Astrocyte of the cerebellum (primary cell): Measurements from ENCODE around the gene FBXL7.

Experiments
- DNase-seq: peaks from one replicate; pipeline ENCODE4 v3.0.0-alpha.2; 2011; ENCODE audit warnings: low read depth
- H3K4me3 ChIP-seq: 2 replicates; pipeline ENCODE4 v1.5.1; 2011; ENCODE audit warnings: mild to moderate bottlenecking, low read depth, low read length, moderate library complexity
- in situ Hi-C: cut with HindIII; loops from 2 replicates; pipeline ENCODE4 v1.10.0; 2017; ENCODE audit warnings: low sequenced_read_pairs
- TF ChIP-seq, protein P1 (sequence below): IDR thresholded peaks from 2 replicates; pipeline ENCODE4 v1.5.1; 2012; ENCODE audit warnings: low read length, low read depth, moderate library complexity, mild to moderate bottlenecking; ENCODE audit errors: missing control alignments

The FBXL7 gene

GRCh38 chr5:15946026-15946425, 446.0 kb downstream of the FBXL7 start:
- TF ChIP-seq, protein P1, sequence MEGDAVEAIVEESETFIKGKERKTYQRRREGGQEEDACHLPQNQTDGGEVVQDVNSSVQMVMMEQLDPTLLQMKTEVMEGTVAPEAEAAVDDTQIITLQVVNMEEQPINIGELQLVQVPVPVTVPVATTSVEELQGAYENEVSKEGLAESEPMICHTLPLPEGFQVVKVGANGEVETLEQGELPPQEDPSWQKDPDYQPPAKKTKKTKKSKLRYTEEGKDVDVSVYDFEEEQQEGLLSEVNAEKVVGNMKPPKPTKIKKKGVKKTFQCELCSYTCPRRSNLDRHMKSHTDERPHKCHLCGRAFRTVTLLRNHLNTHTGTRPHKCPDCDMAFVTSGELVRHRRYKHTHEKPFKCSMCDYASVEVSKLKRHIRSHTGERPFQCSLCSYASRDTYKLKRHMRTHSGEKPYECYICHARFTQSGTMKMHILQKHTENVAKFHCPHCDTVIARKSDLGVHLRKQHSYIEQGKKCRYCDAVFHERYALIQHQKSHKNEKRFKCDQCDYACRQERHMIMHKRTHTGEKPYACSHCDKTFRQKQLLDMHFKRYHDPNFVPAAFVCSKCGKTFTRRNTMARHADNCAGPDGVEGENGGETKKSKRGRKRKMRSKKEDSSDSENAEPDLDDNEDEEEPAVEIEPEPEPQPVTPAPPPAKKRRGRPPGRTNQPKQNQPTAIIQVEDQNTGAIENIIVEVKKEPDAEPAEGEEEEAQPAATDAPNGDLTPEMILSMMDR = no peak
- no peak for DNase-seq
- H3K4me3 ChIP-seq = no peak overlapping the region
- in situ Hi-C loops = no loop called here

DNA sequence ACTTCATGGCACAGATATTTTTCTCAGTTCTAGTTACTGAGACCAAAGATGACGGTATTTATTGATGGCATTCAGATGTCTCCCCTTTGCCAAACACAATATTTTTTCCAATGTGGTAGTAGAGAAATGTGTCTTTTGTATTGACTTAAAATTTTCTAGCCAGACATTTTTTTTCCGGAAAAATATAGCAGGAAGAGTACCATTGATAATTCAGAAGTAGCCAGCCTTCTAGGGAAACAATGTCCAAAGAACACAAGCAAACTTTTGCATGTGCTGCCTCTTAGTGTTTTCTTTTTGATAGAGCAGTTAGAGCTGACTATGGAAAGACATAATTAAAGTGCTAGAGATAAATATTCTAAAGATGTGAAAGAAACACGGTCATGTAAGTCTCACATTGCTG, 448.2 kb downstream of the FBXL7 start:
- TF ChIP-seq, protein P1 = no peak
- no peak for DNase-seq
- no peak overlapping the region for H3K4me3 ChIP-seq
- in situ Hi-C loops = no loop called here

GRCh38 chr5:15951126-15951525, 451.1 kb downstream of the FBXL7 start:
- in situ Hi-C loops = no loop called here
- TF ChIP-seq, protein P1 = no peak
- DNase-seq = no peak
- no peak overlapping the region for H3K4me3 ChIP-seq

- no peak overlapping the region for H3K4me3 ChIP-seq
- DNase-seq = no peak
- in situ Hi-C loops = no loop called here
- TF ChIP-seq, protein P1 = no peak
Measured at GRCh38 chr5:15951550-15951949, 451.6 kb downstream of the FBXL7 start.

DNA sequence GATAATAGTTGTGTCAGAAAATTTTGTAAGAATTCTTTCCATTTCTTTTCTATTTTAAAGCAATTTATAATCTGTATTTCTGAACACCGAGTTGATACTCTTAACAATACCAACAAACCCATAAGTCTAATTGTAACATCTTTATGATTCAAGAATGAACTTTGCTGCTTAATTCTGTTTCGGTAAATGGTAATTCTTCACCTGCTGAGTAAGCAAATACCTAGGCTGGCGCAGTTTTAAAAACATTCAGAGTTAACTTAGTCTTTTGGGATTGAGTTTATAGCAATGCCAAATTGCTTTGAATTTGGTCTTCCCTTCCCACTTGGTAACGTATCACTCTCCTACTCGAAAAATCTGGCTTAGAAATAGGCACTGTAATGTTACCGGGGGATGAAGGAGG, 456.6 kb downstream of the FBXL7 start:
- H3K4me3 ChIP-seq = no peak overlapping the region
- TF ChIP-seq, protein P1 = no peak
- no peak for DNase-seq
- in situ Hi-C loops = no loop called here

GRCh38 chr5:15957124-15957523, 457.1 kb downstream of the FBXL7 start:
- H3K4me3 ChIP-seq = no peak overlapping the region
- no peak for DNase-seq
- TF ChIP-seq, protein P1 = no peak
- in situ Hi-C loops = no loop called here
